Fibroblast of villous mesenchyme (primary cell): ENCODE measurements around the gene TYK2. TPM values are rescaled to one million over a fixed set of nuclear protein-coding genes. Genes with fewer than 3 reads are reported as not detected.

ENCODE experiments used
- DNase-seq: peaks from one replicate; pipeline ENCODE4 v3.0.0-alpha.2; 2010; ENCODE audit warnings: low read depth
- H3K4me3 ChIP-seq: 2 replicates; pipeline ENCODE4 v1.5.1; 2011; ENCODE audit warnings: low read depth, mild to moderate bottlenecking, low read length
- total RNA-seq: library from RNA; depleted of rRNA; stranded (reverse); fragments of >200 nt; gene quantifications from 2 replicates; pipeline ENCODE4 v1.2.3, GENCODE V29; 2012
- TF ChIP-seq, protein P1 (sequence below): IDR thresholded peaks from 2 replicates; pipeline ENCODE4 v1.5.1; 2012; ENCODE audit warnings: low read depth, mild to moderate bottlenecking, low read length; ENCODE audit not compliant: insufficient read depth

Gene TYK2
- total RNA-seq, 1 donor: 83.8 TPM

DNA sequence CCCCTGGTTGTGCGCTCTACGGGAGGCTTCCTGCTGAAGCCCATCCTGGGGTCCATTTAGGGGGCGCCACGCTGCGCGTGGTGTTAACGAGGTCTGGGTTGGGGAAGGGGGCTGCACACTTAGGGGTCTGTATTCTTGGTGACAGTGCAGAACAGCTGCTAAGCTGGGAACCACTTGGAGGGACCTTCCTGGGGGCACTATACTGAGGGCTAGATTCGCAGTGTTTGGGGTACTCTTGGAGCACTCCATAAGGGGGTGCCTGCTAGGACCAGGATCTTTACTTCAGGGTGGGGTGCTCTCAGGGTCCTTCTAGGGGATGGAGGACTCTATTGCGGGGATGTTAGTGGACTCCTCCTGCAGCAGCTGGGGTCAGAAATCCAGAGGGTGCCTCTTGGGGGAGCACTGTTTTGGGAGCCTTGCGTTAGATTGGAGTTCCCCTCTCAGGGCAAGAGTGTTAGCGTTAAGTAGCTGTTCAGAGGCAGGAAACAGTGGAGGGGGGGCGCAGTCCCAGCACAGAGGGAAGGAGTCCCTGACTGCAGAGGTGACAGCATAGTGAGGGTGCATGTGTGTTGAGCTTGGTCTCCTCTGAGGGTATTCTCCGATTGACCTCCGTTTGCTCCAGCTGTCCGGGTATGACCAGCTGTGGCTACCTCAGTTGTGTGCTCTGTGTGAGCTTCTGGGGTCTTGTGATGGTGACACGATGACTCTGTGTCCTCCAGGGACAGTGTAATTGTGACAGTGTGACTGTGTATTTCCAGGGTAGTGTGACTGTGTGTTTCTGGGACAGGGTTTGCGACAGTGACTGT, 41.1 kb upstream of the TYK2 start:
- no peak overlapping the region for H3K4me3 ChIP-seq
- no peak for DNase-seq
- TF ChIP-seq, protein P1, sequence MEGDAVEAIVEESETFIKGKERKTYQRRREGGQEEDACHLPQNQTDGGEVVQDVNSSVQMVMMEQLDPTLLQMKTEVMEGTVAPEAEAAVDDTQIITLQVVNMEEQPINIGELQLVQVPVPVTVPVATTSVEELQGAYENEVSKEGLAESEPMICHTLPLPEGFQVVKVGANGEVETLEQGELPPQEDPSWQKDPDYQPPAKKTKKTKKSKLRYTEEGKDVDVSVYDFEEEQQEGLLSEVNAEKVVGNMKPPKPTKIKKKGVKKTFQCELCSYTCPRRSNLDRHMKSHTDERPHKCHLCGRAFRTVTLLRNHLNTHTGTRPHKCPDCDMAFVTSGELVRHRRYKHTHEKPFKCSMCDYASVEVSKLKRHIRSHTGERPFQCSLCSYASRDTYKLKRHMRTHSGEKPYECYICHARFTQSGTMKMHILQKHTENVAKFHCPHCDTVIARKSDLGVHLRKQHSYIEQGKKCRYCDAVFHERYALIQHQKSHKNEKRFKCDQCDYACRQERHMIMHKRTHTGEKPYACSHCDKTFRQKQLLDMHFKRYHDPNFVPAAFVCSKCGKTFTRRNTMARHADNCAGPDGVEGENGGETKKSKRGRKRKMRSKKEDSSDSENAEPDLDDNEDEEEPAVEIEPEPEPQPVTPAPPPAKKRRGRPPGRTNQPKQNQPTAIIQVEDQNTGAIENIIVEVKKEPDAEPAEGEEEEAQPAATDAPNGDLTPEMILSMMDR: no peak

DNA sequence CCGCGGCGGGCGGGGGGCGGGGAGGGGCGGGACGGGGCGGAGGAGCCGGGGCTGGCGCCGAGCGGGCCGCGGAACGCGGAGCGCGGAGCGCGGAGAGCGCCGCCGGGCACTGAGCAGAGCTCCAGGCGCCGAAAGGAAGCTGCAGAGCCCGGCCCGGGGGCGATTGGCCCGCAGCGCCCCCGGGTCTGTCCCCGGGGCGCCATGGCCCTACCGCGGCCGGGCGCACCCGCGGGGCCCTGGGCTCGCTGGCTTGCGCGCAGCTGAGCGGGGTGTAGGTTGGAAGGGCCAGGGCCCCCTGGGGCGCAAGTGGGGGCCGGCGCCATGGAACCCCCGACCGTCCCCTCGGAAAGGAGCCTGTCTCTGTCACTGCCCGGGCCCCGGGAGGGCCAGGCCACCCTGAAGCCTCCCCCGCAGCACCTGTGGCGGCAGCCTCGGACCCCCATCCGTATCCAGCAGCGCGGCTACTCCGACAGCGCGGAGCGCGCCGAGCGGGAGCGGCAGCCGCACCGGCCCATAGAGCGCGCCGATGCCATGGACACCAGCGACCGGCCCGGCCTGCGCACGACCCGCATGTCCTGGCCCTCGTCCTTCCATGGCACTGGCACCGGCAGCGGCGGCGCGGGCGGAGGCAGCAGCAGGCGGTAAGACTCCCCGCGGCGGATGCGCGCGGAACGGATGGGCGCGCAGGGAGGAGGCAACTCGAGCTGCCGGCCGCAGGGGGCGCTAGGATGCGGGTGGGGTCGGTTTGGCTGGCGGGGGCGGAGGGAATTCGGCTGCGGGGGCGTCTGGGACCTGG, 40.3 kb upstream of the TYK2 start, which contains the start of gene PDE4A:
Gene PDE4A (plus strand): TSS at position 95 of the 796 bp plus-strand sequence. CDS start 227 bp downstream, at position 322.
- peak within 1 kb of the TSS; percentile 49 for H3K4me3 ChIP-seq
- peak; percentile 40 for DNase-seq
- TF ChIP-seq, protein P1: peak; percentile 38

DNA sequence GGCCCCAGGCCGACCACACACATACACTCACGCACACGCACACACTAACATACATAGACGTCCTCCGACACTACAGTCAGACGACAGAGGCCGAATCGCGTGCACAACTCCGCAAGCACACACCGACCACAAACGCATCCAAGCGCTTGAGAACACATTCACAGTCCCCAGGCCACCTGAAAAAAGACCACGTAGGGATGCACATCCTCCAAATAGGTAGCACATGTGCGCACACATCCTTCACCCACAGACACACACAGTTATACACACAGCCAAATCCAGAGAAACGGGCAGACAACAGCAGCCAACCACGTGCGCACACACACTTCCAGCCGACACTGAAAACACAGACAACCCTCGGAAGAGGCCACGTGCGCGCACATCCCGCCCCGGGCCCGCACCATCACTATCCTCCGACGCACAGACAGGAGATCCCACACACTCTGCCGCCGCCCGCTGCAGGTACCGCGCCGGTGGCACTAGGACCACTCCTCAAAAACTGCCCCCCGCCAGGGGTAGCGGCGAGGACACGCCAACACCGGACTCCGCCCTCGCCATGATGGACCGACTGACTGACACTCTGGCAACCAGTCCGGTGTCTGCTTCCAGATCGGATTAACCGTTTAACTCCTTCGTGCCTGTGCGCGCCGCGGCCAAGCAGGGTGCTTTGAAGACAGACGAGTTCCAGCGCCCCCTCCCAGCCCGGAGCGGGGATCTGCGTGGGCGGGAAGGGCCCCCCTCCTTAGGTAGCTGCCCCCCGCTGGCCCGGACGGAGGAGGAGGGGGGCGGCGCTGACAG, 39.5 kb upstream of the TYK2 start:
- TF ChIP-seq, protein P1: no peak
- DNase-seq: peak; percentile 76
- H3K4me3 ChIP-seq: peak overlapping the region; percentile 49

DNA sequence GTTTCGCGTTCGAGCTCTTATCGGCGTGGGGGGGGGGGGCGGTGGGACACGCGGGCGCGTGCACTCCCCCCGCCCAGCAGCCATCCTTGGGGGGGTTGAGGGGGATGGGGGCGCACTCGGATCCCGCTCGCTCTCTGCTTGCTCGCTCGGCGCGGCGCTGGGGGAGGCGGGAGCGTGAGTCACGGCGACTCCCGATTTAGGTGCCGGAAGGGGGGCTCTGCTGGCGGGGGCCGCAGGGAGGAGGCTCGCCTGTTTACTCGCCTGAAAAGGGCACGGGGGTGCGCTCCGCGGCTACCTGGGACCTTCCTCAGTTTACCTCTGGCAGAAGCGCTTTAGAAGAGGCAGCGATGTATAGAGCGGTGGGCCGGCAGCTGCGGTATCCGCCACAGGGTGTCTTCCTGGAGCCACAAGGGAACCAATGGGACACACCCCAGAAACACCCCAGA, 38.9 kb upstream of the TYK2 start:
- TF ChIP-seq, protein P1: no peak
- no peak for DNase-seq
- H3K4me3 ChIP-seq: peak overlapping the region; percentile 49

DNA sequence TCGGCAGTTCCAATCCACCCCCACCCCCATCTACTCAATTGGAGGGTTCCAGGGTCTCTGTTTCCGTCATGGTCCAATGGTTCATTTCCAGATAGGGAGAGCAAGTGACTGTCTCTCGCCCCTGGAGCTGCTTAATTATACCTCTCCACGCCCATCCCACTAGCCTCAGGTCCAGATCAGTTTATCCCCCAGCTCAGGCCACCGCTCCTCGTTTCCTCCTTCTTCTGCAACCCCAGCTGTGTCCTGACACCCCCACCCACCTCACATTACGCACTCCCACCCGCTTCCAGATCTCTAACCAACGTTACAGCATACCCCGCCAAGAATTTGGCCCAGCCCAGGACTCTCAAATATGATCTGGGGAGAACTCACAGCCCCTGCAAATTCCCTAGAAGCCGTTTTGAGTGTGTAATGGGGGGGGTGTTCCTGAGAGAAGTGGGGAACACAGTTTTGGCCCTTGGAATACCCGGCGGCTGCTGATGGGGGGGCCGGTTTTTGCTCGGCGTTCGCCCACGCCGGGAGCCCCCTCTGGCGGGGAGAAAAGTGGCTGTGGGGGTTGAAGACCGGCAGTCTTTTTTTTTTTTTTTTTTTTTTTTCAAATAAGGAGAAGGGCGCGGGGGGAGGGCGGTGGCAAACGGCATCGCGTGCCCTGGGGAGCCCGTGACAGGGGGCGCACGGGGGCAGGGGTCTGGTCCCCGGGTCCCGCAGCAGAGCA, 38.3 kb upstream of the TYK2 start:
- peak overlapping the region; percentile 49 for H3K4me3 ChIP-seq
- DNase-seq: no peak
- TF ChIP-seq, protein P1: peak; percentile 15

DNA sequence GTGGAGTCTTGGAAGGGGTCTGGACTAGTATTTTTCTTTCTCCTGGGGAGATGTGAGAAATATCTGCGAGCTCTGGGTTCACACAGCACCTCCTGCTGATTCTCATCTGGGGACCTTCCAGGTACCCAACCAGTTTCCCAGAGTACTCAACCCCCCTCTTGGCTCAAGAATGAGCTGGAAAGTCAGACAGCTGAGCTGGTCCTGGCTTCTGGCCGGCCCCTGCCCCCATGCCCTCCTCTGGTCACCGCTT, 37.8 kb upstream of the TYK2 start:
- TF ChIP-seq, protein P1: no peak
- DNase-seq: no peak

More for the DNA sequence above, 37.8 kb upstream of the TYK2 start:
- no peak overlapping the region for H3K4me3 ChIP-seq
